HCT116 (cell line): Measurements from ENCODE around the gene PDE1A. TPM values are rescaled to one million over a fixed set of nuclear protein-coding genes. Genes with fewer than 3 reads are reported as not detected.

Source experiments
- ATAC-seq: fragments of 200-7000 bp; cut with Tn5 transposase; 2 replicates; pipeline ENCODE4 v1.9.1; 2020; ENCODE audit warnings: mild to moderate bottlenecking, moderate library complexity
- BruUV-seq: library from RNA; stranded (reverse); fragments of 400-500 nt; replicated peaks from 2 replicates; lab custom pipeline; 2021; lab: Mats Ljungman, UMichigan
- CTCF ChIA-PET: fragments of 300-600 bp; sonication (Branson Sonifier 250); formaldehyde crosslinking; loops from one replicate; lab custom pipeline; 2021; ENCODE audit warnings: antibody characterized with exemption; lab: Charles Lee
- POLR2A ChIA-PET: fragments of 300-600, 350-600 bp; sonication (Branson Sonifier 250); formaldehyde crosslinking; loops from one replicate; lab custom pipeline; 2021; ENCODE audit warnings: antibody characterized with exemption; lab: Charles Lee
- RAD21 ChIA-PET, 2 experiments: fragments of 300-600 bp; sonication (Branson Sonifier 250); formaldehyde crosslinking; loops; one replicate each; lab custom pipeline; 2023; ENCODE audit warnings: low total read pairs in 2 of 2; ENCODE audit not compliant: uncharacterized antibody in 2 of 2, unreplicated experiment in 2 of 2, low non-redundant PET in 1 of 2; lab: Charles Lee
- DNase-seq: peaks from one replicate; pipeline ENCODE4 v3.0.0-alpha.2; 2010; ENCODE audit warnings: low read depth, low spot score
- H2AFZ ChIP-seq: fragments of 200-600 bp; shearing (Covaris generic), sonication (generic); 2 replicates; pipeline ENCODE4 v1.6.1; 2017; ENCODE audit warnings: low read depth, mixed run types, mixed read lengths, antibody characterized with exemption, low read length; ENCODE audit not compliant: poor library complexity, severe bottlenecking
- H3K27ac ChIP-seq: 2 replicates; pipeline ENCODE4 v1.5.1; 2012; ENCODE audit warnings: low read depth, low read length
- H3K27me3 ChIP-seq: fragments of 200-600 bp; sonication (generic); 2 replicates; pipeline ENCODE4 v1.6.1; 2016; ENCODE audit warnings: mixed run types, low read length, mixed read lengths; ENCODE audit not compliant: insufficient read depth
- H3K36me3 ChIP-seq, 2 experiments: fragments of 200-500 bp in 1 of 2; fragments of 200-600 bp in 1 of 2; sonication (Bioruptor generic) in 1 of 2; sonication (generic) in 1 of 2; 2 replicates each; pipeline versions ENCODE4 v1.5.1 to v1.6.1; 2014 to 2016; ENCODE audit warnings: low read length in 2 of 2, inconsistent platforms in 1 of 2, mixed read lengths in 1 of 2, mixed run types in 1 of 2; ENCODE audit not compliant: insufficient read depth in 2 of 2, control insufficient read depth in 1 of 2
- H3K4me1 ChIP-seq, 2 experiments: fragments of 200-600 bp in 1 of 2; sonication (generic) in 1 of 2; 2 replicates each; pipeline versions ENCODE4 v1.5.1 to v1.6.1; 2012 to 2017; ENCODE audit warnings: low read length in 2 of 2, inconsistent platforms in 1 of 2, mild to moderate bottlenecking in 1 of 2, mixed read lengths in 1 of 2, mixed run types in 1 of 2, moderate library complexity in 1 of 2; ENCODE audit not compliant: insufficient read depth in 2 of 2, control insufficient read depth in 1 of 2
- H3K4me2 ChIP-seq: fragments of 200-600 bp; sonication (generic); 2 replicates; pipeline ENCODE4 v1.6.1; 2017; ENCODE audit warnings: mixed run types, low read length, mixed read lengths
- H3K4me3 ChIP-seq, 2 experiments: fragments of 200-600 bp in 1 of 2; sonication (generic) in 1 of 2; replicated peaks in 1 of 2; 2 replicates each; pipeline ENCODE4 v1.5.1; 2011 to 2016; ENCODE audit warnings: low read length in 2 of 2, control low read depth in 1 of 2, low read depth in 1 of 2, mild to moderate bottlenecking in 1 of 2, mixed read lengths in 1 of 2, mixed run types in 1 of 2
- H3K79me2 ChIP-seq: fragments of 200-600 bp; sonication (generic); 2 replicates; pipeline ENCODE4 v1.6.1; 2017; ENCODE audit warnings: mild to moderate bottlenecking, mixed run types, low read length, moderate library complexity, mixed read lengths; ENCODE audit not compliant: insufficient read depth
- H3K9ac ChIP-seq: fragments of 200-600 bp; sonication (generic); 2 replicates; pipeline ENCODE4 v1.6.1; 2016; ENCODE audit warnings: low read length, mixed read lengths
- H3K9me2 ChIP-seq: fragments of 200-600 bp; sonication (generic), shearing (Covaris generic); 2 replicates; pipeline ENCODE4 v1.6.1; 2017; ENCODE audit warnings: mixed run types, mild to moderate bottlenecking, moderate library complexity; ENCODE audit not compliant: insufficient read depth
- H3K9me3 ChIP-seq, 2 experiments: fragments of 200-500 bp in 1 of 2; fragments of 200-600 bp in 1 of 2; sonication (Bioruptor generic) in 1 of 2; sonication (generic) in 1 of 2; 2 replicates each; pipeline ENCODE4 v1.6.1; 2014 to 2017; ENCODE audit warnings: low read length in 2 of 2, mixed read lengths in 2 of 2, inconsistent platforms in 1 of 2, low read depth in 1 of 2, mild to moderate bottlenecking in 1 of 2, mixed run types in 1 of 2, moderate library complexity in 1 of 2; ENCODE audit not compliant: control insufficient read depth in 1 of 2, insufficient read depth in 1 of 2
- H4K20me1 ChIP-seq: fragments of 200-600 bp; sonication (generic), shearing (Covaris generic); 2 replicates; pipeline ENCODE4 v1.6.1; 2017; ENCODE audit warnings: mixed run types, mild to moderate bottlenecking, moderate library complexity; ENCODE audit not compliant: insufficient read depth
- CBX3 ChIP-seq: IDR thresholded peaks from 2 replicates; pipeline ENCODE4 v1.6.1; 2012; ENCODE audit warnings: low read depth
- CTCF ChIP-seq, 3 experiments: fragments of 200-600 bp in 1 of 3; sonication (generic) in 1 of 3; IDR thresholded peaks in 2 of 3; conservative IDR thresholded peaks in 1 of 3; 2 replicates each; pipeline ENCODE4 v1.5.1; 2012 to 2017; ENCODE audit warnings: low read depth in 2 of 3, low read length in 2 of 3, antibody characterized with exemption in 1 of 3, borderline replicate concordance in 1 of 3, control low read depth in 1 of 3, mild to moderate bottlenecking in 1 of 3, mixed read lengths in 1 of 3, mixed run types in 1 of 3, moderate library complexity in 1 of 3; ENCODE audit not compliant: insufficient read depth in 1 of 3
- ELF1 ChIP-seq: IDR thresholded peaks from 2 replicates; pipeline ENCODE4 v1.6.1; 2012; ENCODE audit warnings: low read depth, borderline replicate concordance
- EZH2 ChIP-seq: fragments of 200-600 bp; sonication (generic); IDR thresholded peaks from 2 replicates; pipeline ENCODE4 v1.6.1; 2017; ENCODE audit warnings: antibody characterized with exemption, mixed run types
- EZH2phosphoT487 ChIP-seq: fragments of 200-600 bp; IDR thresholded peaks from 2 replicates; pipeline ENCODE4 v1.6.1; 2018; ENCODE audit warnings: antibody characterized with exemption, borderline replicate concordance
- MAX ChIP-seq: IDR thresholded peaks from 2 replicates; pipeline ENCODE4 v1.6.1; 2012
- POLR2AphosphoS5 ChIP-seq: IDR thresholded peaks from 2 replicates; pipeline ENCODE4 v1.6.1; 2011; ENCODE audit warnings: mild to moderate bottlenecking, low read depth, low read length, moderate library complexity
- REST ChIP-seq: IDR thresholded peaks from 2 replicates; pipeline ENCODE4 v1.6.1; 2012; ENCODE audit warnings: low read depth
- intact Hi-C: fragments of 100-400 bp; cut with micrococcal nuclease; formaldehyde crosslinking; loops from 2 replicates; pipeline ENCODE4 v1.10.0; 2022
- total RNA-seq: library from RNA; stranded (reverse); gene quantifications from one replicate; pipeline ENCODE4 v1.2.1, GENCODE V29; 2021; ENCODE audit not compliant: unreplicated experiment

PDE1A gene
- total RNA-seq, 1 experiment from 2014 or later, result 0.12 TPM

GRCh38 chr2:182267971-182268370, 158.9 kb downstream of the PDE1A start (continued):
- TF ChIP-seq EZH2phosphoT487 (no peak), ELF1 (no peak), REST (no peak), CTCF (IDR thresholded peaks at IDR 0.05 in 2 of 3, conservative IDR thresholded peaks at IDR 0.05 in 1 of 3; ENCODE audit: borderline replicate concordance in 1 of 3, insufficient read depth in 1 of 3, low read depth in 2 of 3, low read length in 2 of 3) (no peak), POLR2AphosphoS5 (no peak), CBX3 (no peak), MAX (no peak), EZH2 (no peak)

GRCh38 chr2:182266909-182267308, 159.9 kb downstream of the PDE1A start:
- BruUV-seq, result no TSS peak
- H3K79me2 ChIP-seq, result no peaks in the 10 kb centered on the region

More at GRCh38 chr2:182266909-182267308, 159.9 kb downstream of the PDE1A start:
- Histone ChIP-seq H3K27ac (no peak overlapping the region), H3K36me3 (no peaks in the 10 kb centered on the region), H3K4me3 (no peak overlapping the region), H4K20me1 (no peaks in the 10 kb centered on the region), H3K27me3 (no peaks in the 10 kb centered on the region), H3K4me2 (no peak overlapping the region), H3K4me1 (no peaks in the 10 kb centered on the region), H3K9me2 (no peaks in the 10 kb centered on the region), H2AFZ (no peak overlapping the region), H3K9me3 (no peaks in the 10 kb centered on the region), H3K9ac (no peak overlapping the region)
- ChIA-PET POLR2A (no interaction called here), RAD21 (no interaction called here), CTCF (no interaction called here)
- DNase-seq (no peak), ATAC-seq (no peak)
- TF ChIP-seq EZH2 (no peak), REST (no peak), ELF1 (no peak)
- intact Hi-C loops, result no loop called here
